ENCODE data around the gene GABRR3. TPM values are rescaled to one million over a fixed set of nuclear protein-coding genes. Genes with fewer than 3 reads are reported as not detected.

The GABRR3 gene
- total and polyA plus RNA-seq, 12 donors, result not detected

DNA sequence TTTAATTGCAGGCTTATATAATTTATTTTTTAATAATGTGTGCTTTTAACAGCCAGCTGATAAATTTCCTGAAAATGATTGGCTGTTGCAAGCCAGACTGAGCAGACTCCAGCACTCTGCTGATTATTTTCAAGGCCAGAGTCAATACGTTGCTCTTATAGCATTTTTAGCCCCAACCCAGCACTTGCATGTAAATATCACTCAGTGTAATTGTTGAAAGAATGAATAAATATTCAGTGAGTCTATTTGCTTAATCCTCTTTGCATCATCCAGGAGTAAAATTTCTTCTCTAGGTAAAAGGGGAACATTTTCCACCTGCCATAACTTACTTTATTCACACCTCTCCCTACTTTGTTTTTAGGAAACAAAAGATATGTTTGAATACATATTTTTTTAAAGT, 2.9 kb downstream of the GABRR3 start:
- intact Hi-C loops (cut with DNase I), result loop anchor here in 2 of 10 donors (10.0 kb wide), 2 partner anchors 303 to 543 kb away; no protein-coding TSS in a partner anchor
- DNase-seq (no peak), ATAC-seq (no peak)
- WGBS, 2 donors, result 73 to 74% methylated on average over 1 of the region's 1 CpG
- Histone ChIP-seq H3K4me1 (no peaks in the 10 kb centered on the region), H3K4me3 (no peak overlapping the region), H3K9me3 (no peaks in the 10 kb centered on the region), H3K27me3 (peaks cover 0 to 32% (median 17%) of the 10 kb centered on the region in 7 donors), H3K27ac (no peak overlapping the region), H3K36me3 (no peaks in the 10 kb centered on the region)
- no peak for TF ChIP-seq CTCF (IDR thresholded peaks at IDR 0.05)

GRCh38 chr3:98029083-98029482, 6.0 kb downstream of the GABRR3 start:
- no peak for ATAC-seq
- H3K36me3 ChIP-seq, result no peaks in the 10 kb centered on the region
- no peak for TF ChIP-seq CTCF (IDR thresholded peaks at IDR 0.05)
- H3K27me3 ChIP-seq, result peaks cover 0 to 11% (median 5%) of the 10 kb centered on the region in 7 donors
- H3K27ac ChIP-seq, result no peak overlapping the region
- H3K9me3 ChIP-seq, result no peaks in the 10 kb centered on the region
- H3K4me3 ChIP-seq, result no peak overlapping the region
- 61 to 76% methylated on average over 2 of the region's 2 CpGs for WGBS, 2 donors
- no peaks in the 10 kb centered on the region for H3K4me1 ChIP-seq
- no peak for DNase-seq
- intact Hi-C loops (cut with DNase I), result loop anchor here in 2 of 10 donors (10.0 kb wide), 2 partner anchors 54 to 134 kb away; partner anchors contain the start of gene RIOX2 (in 1 of the 2)

- H3K4me3 ChIP-seq, result no peak overlapping the region
- H3K36me3 ChIP-seq, result no peaks in the 10 kb centered on the region
- H3K9me3 ChIP-seq, result no peaks in the 10 kb centered on the region
- TF ChIP-seq CTCF (IDR thresholded peaks at IDR 0.05), result no peak
- 21 to 22% methylated on average over 1 of the region's 1 CpG for WGBS, 2 donors
- no peak overlapping the region for H3K27ac ChIP-seq
- peaks cover 0 to 7% (median 0%) of the 10 kb centered on the region in 7 donors for H3K27me3 ChIP-seq
- H3K4me1 ChIP-seq, result peaks cover 0 to 3% (median 0%) of the 10 kb centered on the region in 9 donors
- ATAC-seq, result no peak
- intact Hi-C loops (cut with DNase I), result loop anchor here in 2 of 10 donors (10.0 kb wide), 2 partner anchors 52 to 132 kb away; partner anchors contain the start of gene RIOX2 (in 1 of the 2)
- DNase-seq, result no peak
Measured at GRCh38 chr3:98027085-98027446, 8.0 kb downstream of the GABRR3 start.

- Histone ChIP-seq H3K9me3 (no peaks in the 10 kb centered on the region), H3K4me3 (no peak overlapping the region), H3K27ac (no peak overlapping the region), H3K27me3 (peaks cover 0 to 7% (median 0%) of the 10 kb centered on the region in 7 donors), H3K36me3 (no peaks in the 10 kb centered on the region), H3K4me1 (peaks cover 0 to 3% (median 0%) of the 10 kb centered on the region in 9 donors)
- ATAC-seq, result no peak
- no peak for DNase-seq
- 88 to 90% methylated on average over 5 of the region's 5 CpGs for whole genome bisulfite sequencing, 2 donors
- intact Hi-C loops (cut with DNase I), result loop anchor here in 2 of 10 donors (10.0 kb wide), 2 partner anchors 52 to 132 kb away; partner anchors contain the start of gene RIOX2 (in 1 of the 2)
- TF ChIP-seq CTCF (IDR thresholded peaks at IDR 0.05), result no peak
Measured at GRCh38 chr3:98026425-98027084, 8.6 kb downstream of the GABRR3 start.
